GM12874 (cell line): ENCODE results near the gene MYO1A.
A peak's percentile ranks its signal among the peaks of the same experiment; 100 is the strongest.

Source experiments
- TF ChIP-seq, protein P1 (sequence below): IDR thresholded peaks from 2 replicates; pipeline ENCODE4 v1.5.1; 2011; ENCODE audit warnings: low read depth, mild to moderate bottlenecking, control low read depth, low read length, moderate library complexity; ENCODE audit not compliant: insufficient read depth

MYO1A gene

GRCh38 chr12:56990648-56991318 is 59.1 kb downstream of the MYO1A start:
- TF ChIP-seq, protein P1, sequence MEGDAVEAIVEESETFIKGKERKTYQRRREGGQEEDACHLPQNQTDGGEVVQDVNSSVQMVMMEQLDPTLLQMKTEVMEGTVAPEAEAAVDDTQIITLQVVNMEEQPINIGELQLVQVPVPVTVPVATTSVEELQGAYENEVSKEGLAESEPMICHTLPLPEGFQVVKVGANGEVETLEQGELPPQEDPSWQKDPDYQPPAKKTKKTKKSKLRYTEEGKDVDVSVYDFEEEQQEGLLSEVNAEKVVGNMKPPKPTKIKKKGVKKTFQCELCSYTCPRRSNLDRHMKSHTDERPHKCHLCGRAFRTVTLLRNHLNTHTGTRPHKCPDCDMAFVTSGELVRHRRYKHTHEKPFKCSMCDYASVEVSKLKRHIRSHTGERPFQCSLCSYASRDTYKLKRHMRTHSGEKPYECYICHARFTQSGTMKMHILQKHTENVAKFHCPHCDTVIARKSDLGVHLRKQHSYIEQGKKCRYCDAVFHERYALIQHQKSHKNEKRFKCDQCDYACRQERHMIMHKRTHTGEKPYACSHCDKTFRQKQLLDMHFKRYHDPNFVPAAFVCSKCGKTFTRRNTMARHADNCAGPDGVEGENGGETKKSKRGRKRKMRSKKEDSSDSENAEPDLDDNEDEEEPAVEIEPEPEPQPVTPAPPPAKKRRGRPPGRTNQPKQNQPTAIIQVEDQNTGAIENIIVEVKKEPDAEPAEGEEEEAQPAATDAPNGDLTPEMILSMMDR = no peak

DNA sequence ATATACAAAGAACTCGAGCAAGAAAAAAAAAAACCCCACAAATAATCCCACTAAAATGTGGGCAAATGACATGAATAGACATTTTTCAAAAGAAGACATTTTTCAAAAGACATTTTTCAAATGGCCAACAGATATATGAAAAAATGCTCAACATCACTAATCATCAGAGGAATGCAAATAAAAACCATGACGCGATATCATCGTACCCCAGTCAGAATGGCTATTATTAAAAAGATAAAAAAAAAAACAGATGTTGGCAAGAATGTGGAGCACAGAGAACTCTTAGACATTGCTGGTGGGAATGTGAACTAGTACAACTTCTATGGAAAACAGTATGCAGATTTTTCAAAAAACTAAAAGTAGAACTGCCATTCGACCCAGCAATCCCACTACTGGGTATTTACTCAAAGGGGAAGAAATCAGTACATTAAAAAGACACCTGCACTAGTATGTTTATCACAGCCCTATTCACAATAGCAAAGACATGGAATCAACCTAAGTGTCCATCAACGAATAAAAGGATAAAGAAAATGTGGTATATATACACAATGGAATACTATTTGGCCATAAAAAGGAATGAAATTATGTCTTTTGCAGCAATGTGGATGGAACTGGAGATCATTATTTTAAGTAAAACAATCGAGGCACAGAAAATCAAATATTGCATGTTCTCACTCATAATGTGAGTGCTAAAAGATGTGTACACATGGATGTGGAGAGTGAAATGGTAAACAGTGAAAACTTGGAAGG is 59.9 kb downstream of the MYO1A start:
- TF ChIP-seq, protein P1 = no peak

GRCh38 chr12:56988207-56988739 is 61.7 kb downstream of the MYO1A start:
- TF ChIP-seq, protein P1 = no peak

DNA sequence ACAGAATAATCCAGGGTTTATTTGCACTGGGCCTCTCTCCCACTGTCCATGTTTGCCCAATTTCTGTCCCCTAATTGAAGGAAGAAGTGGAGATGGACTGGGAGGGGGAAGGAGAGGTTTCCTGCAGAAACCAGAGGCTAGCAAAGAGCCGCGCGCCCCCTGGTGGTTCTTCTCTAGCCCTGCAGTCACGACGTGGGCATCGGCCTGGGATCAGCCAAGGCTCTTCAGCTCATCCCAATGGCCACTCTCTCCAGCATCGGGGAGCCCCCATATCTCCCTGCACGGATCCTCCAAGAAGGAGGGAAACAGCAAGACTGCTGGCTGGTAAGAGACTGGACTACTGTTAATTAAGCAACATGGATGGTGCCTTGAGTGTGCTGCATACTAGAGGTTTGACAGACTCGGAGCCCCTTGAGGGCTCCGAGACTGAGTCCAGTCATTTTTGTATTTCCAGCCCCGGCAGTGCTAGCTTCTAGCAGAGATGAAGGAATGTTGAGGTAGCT is 62.3 kb downstream of the MYO1A start:
- TF ChIP-seq, protein P1 = peak; percentile 96

DNA sequence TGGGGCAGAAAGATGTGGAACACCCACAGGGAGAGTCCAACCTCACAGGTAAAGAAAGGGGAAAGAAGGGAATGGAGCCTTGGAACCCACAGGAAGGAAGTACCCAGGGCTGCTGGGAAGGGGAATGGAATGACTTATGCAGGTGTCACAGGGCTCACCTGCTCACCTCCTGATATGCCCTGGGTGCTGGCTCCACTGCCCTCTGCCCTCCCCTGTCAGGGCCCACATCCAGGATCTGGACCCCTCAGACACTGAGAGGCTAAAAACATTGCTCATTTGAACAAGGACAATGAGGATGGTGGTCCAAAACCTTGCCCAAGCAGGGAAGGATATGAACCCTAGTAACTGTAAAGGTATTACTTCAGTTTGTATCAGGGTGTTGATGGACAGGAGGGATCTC is 62.9 kb downstream of the MYO1A start:
- TF ChIP-seq, protein P1 = no peak

- TF ChIP-seq, protein P1 = no peak
These were observed 66.5 kb downstream of the MYO1A start for GRCh38 chr12:56983386-56983785.

GRCh38 chr12:56980941-56981530 is 68.9 kb downstream of the MYO1A start:
- TF ChIP-seq, protein P1 = no peak
